Measurements from ENCODE around the gene ATP2B3. TPM values are rescaled to one million over a fixed set of nuclear protein-coding genes. Genes with fewer than 3 reads are reported as not detected.

ATP2B3 gene
- total and polyA plus RNA-seq, 9 of the 15 experiments (the other 6 are each of a cell fraction or from before 2014, with no cell fraction given), result 0.04 TPM; not detected in 8

- CTCF ChIA-PET (ENCODE audit: low intra/inter-chr PET ratio), result no interaction called here
- peaks cover 22% of the 10 kb centered on the region for H3K79me2 ChIP-seq (ENCODE audit: control insufficient read depth, insufficient read depth, low read length)
- H2AFZ ChIP-seq (ENCODE audit: low read depth, low read length), result no peak overlapping the region
- ATAC-seq (no peak), FAIRE-seq (no peak), DNase-seq (ENCODE audit: extremely low read depth in 1 of 4, low spot score in 3 of 4) (no peak)
- no peak overlapping the region for H3K4me2 ChIP-seq (ENCODE audit: insufficient read depth, low read length)
- no peak overlapping the region for H3K9ac ChIP-seq (ENCODE audit: insufficient read depth in 1 of 2, low read depth in 2 of 2, low read length in 2 of 2)
- H3K27ac ChIP-seq (ENCODE audit: extremely low read depth, low read depth, low read length), result no peak overlapping the region
- no peaks in the 10 kb centered on the region for H3K9me3 ChIP-seq (replicated peaks; ENCODE audit: control insufficient read depth, insufficient read depth, low read depth, low read length)
- POLR2A ChIA-PET, result no interaction called here
- peaks cover 4 to 52% of the 10 kb centered on the region in 2 experiments; a peak in 4 of 5 replicates for H3K4me1 ChIP-seq (replicated peaks in 1 of 2; ENCODE audit: control insufficient read depth in 2 of 2, insufficient read depth in 2 of 2, low read length in 2 of 2)
- in situ Hi-C loops (cut with MboI) (no loop called here), intact Hi-C loops (cut with micrococcal nuclease) (loop anchor here (5.0 kb wide), 1 partner anchor 34 kb away; no protein-coding TSS in a partner anchor)
- H3K36me3 ChIP-seq (ENCODE audit: control insufficient read depth, insufficient read depth, low read length), result peaks cover 10% of the 10 kb centered on the region; the same call in 2 of the 3 replicates
- no peaks in the 10 kb centered on the region for H3K27me3 ChIP-seq (ENCODE audit: control insufficient read depth in 2 of 2, insufficient read depth in 2 of 2, low read length in 2 of 2)
- no peaks in the 10 kb centered on the region for H3K9me1 ChIP-seq (ENCODE audit: control insufficient read depth, insufficient read depth, low read length)
- no TSS peak for BruUV-seq (replicated peaks)
- no peaks in the 10 kb centered on the region for H4K20me1 ChIP-seq (replicated peaks; ENCODE audit: control insufficient read depth, insufficient read depth, low read length)
- H3K4me3 ChIP-seq, result no peak overlapping the region
- WGBS (ENCODE audit: insufficient coverage, low coverage, missing lambda C conversion rate), result 76% methylated on average over 3 of the region's 10 CpGs
- no peak for TF ChIP-seq ZNF785 (CRISPR knock-in tag; IDR thresholded peaks at IDR 0.05)
- no peak for TF ChIP-seq ETS2 (tag; IDR thresholded peaks at IDR 0.05; ENCODE audit: borderline replicate concordance, poor library complexity, severe bottlenecking)
- TF ChIP-seq ZNF280A (IDR thresholded peaks at IDR 0.05; ENCODE audit: low read depth, partially characterized antibody), result no peak
- no peak for TF ChIP-seq ARID1B (IDR thresholded peaks at IDR 0.05)
- no peak for TF ChIP-seq U2AF1 (optimal IDR thresholded peaks at IDR 0.05; ENCODE audit: low read depth, low read length)
- no peak for TF ChIP-seq ELF1 (tag; IDR thresholded peaks at IDR 0.05)
- TF ChIP-seq ZNF408 (CRISPR knock-in tag; IDR thresholded peaks at IDR 0.05; ENCODE audit: low read depth), result no peak
- TF ChIP-seq ATF1 (CRISPR knock-in tag; IDR thresholded peaks at IDR 0.05), result no peak
- no peak for TF ChIP-seq ATF1 (tag; IDR thresholded peaks at IDR 0.05)
- no peak for TF ChIP-seq CHD2 (IDR thresholded peaks at IDR 0.05; ENCODE audit: low read depth, low read length)
- no peak for TF ChIP-seq SMAD2 (IDR thresholded peaks at IDR 0.05; ENCODE audit: low read depth, low read length)
- no peak for TF ChIP-seq ZNF740 (CRISPR knock-in tag; IDR thresholded peaks at IDR 0.05)
- no peak for TF ChIP-seq ZNF740 (tag; IDR thresholded peaks at IDR 0.05)
- no peak for TF ChIP-seq HMG20B (CRISPR knock-in tag; IDR thresholded peaks at IDR 0.05)
- no peak for TF ChIP-seq PRMT5 (CRISPR knock-in tag; IDR thresholded peaks at IDR 0.05)
Observed at GRCh38 chrX:153473126-153473525, 44.3 kb upstream of the ATP2B3 start.

Data from K562 (cell line).